Thyroid gland (tissue), 4 donors: Measurements from ENCODE around the gene SH2D1B. TPM values are rescaled to one million over a fixed set of nuclear protein-coding genes. Genes with fewer than 3 reads are reported as not detected.

Experiments
- DNase-seq, 2 donors: peaks; one replicate each; pipeline ENCODE4 v3.0.0-alpha.2; 2019
- H3K27ac ChIP-seq, 3 donors: fragments of 200-600 bp; sonication (generic); 1 replicate in 2 of 3; 2 replicates in 1 of 3; pipeline ENCODE4 v1.5.1; 2016 to 2019; ENCODE audit warnings: mild to moderate bottlenecking in 1 of 3, moderate library complexity in 1 of 3
- H3K27me3 ChIP-seq: fragments of 200-600 bp; sonication (generic); one replicate; pipeline ENCODE4 v1.5.1; 2019
- H3K36me3 ChIP-seq, 2 donors: fragments of 200-600 bp; sonication (generic); one replicate each; pipeline ENCODE4 v1.5.1; 2016 to 2019
- H3K4me1 ChIP-seq, 2 donors: fragments of 200-600 bp; sonication (generic); one replicate each; pipeline ENCODE4 v1.5.1; 2017 to 2019
- H3K4me3 ChIP-seq, 3 donors: fragments of 200-600 bp; sonication (generic); replicated peaks in 1 of 3; 1 replicate in 2 of 3; 2 replicates in 1 of 3; pipeline ENCODE4 v1.5.1; 2016; ENCODE audit warnings: mild to moderate bottlenecking in 1 of 3
- H3K9me3 ChIP-seq: fragments of 200-600 bp; sonication (generic); one replicate; pipeline ENCODE4 v1.5.1; 2017
- CTCF ChIP-seq, 6 experiments: fragments of 200-600 bp in 3 of 6; fragments of 450-650 bp in 3 of 6; sonication (generic) in 3 of 6; IDR thresholded peaks; one replicate each; pipeline ENCODE4 v1.5.1; 2016 to 2019; ENCODE audit warnings: antibody characterized with exemption in 6 of 6, mild to moderate bottlenecking in 2 of 6, inconsistent platforms in 1 of 6, moderate library complexity in 1 of 6
- POLR2A ChIP-seq, 2 donors: fragments of 450-650 bp; IDR thresholded peaks; one replicate each; pipeline ENCODE4 v1.6.1; 2017; ENCODE audit warnings: antibody characterized with exemption in 2 of 2, mild to moderate bottlenecking in 2 of 2, moderate library complexity in 1 of 2
- WGBS, 2 donors: methylation state at CpG; one replicate each; pipeline ENCODE4 v1.1.5; 2017; 5-methylcytosine and 5-hydroxymethylcytosine counted together
- intact Hi-C: fragments of 100-400 bp; cut with DNase I; formaldehyde crosslinking; loops from one replicate; pipeline ENCODE4 v1.15.1; 2023
- total RNA-seq, 4 donors: library from RNA; depleted of rRNA; stranded (reverse); fragments of >200 nt; gene quantifications; one replicate each; pipeline ENCODE4 v1.2.3, GENCODE V29; 2016

Gene SH2D1B
- total RNA-seq, 4 donors from 2014 or later: not detected

GRCh38 chr1:162387226-162388082 is 24.5 kb downstream of the SH2D1B start:
- no peaks in the 10 kb centered on the region for H3K27me3 ChIP-seq
- H3K4me1 ChIP-seq: no peaks in the 10 kb centered on the region
- WGBS, 2 donors: 58 to 62% methylated on average over 20 of the region's 20 CpGs
- no peaks in the 10 kb centered on the region for H3K9me3 ChIP-seq
- intact Hi-C loops: no loop called here
- no peak overlapping the region for H3K27ac ChIP-seq
- DNase-seq: no peak
- H3K36me3 ChIP-seq: no peaks in the 10 kb centered on the region
- no peak overlapping the region for H3K4me3 ChIP-seq
- TF ChIP-seq CTCF (IDR thresholded peaks at IDR 0.05) (no peak), POLR2A (IDR thresholded peaks at IDR 0.05) (no peak)

DNA sequence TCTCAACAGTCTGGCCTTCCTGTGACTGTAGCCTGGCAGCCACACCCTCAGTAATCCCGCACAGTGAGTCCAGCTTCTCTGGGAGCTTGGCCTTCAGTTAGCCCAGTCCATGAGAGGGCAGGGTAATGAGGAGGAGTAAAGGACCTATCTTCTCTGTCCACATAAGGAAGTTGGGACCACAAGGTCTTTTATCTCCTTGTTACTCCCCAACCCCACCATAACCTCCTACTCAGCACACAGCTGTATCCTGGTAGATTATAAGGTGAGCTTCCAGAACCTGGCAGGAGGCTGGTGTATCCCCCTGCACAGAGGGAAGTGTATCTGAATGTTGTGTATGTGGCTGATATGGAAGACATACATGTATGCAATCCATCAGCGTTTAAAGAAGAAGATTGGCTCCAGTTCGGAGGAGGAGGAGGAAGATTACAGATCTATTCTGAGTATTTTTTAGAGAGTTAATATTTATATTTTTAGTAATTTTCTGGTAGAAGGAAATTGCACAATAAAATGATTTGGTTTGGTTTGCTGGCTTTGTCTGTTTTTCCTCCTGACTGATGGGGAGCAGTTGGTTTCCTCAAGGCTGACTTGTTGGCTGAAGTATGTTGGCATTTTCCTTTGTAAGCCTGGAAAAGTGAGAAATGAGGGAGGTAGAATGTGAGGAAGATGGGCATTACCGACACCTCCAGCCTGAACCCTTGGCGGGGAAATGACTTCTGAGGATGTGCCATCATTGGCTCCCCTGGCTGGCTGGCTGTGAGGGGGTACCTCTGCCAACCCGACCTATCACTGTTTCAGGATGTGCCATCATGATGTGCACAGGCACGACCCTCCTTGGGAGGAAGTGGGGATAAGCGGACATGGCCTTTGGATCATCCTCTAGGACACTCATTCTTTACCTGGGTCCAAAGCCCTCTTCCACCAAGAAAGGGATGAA is 25.4 kb downstream of the SH2D1B start:
- intact Hi-C loops: no loop called here
- no peak for DNase-seq
- Histone ChIP-seq H3K9me3 (no peaks in the 10 kb centered on the region), H3K4me3 (no peak overlapping the region), H3K36me3 (no peaks in the 10 kb centered on the region), H3K4me1 (no peaks in the 10 kb centered on the region), H3K27me3 (no peaks in the 10 kb centered on the region), H3K27ac (no peak overlapping the region)
- 91 to 93% methylated on average over 8 of the region's 8 CpGs for WGBS, 2 donors
- no peak for TF ChIP-seq CTCF (IDR thresholded peaks at IDR 0.05)
- no peak for TF ChIP-seq POLR2A (IDR thresholded peaks at IDR 0.05)

- Histone ChIP-seq H3K27ac (no peak overlapping the region), H3K27me3 (no peaks in the 10 kb centered on the region), H3K4me3 (no peak overlapping the region), H3K9me3 (no peaks in the 10 kb centered on the region), H3K36me3 (no peaks in the 10 kb centered on the region), H3K4me1 (no peaks in the 10 kb centered on the region)
- 40 to 100% methylated on average over 1 to 3 of the region's 3 CpGs for WGBS, 2 donors
- no peak for DNase-seq
- intact Hi-C loops: no loop called here
- TF ChIP-seq CTCF (IDR thresholded peaks at IDR 0.05) (no peak), POLR2A (IDR thresholded peaks at IDR 0.05) (no peak)
Measured at GRCh38 chr1:162385702-162386101, 26.2 kb downstream of the SH2D1B start.

- Histone ChIP-seq H3K27ac (no peak overlapping the region), H3K36me3 (no peaks in the 10 kb centered on the region), H3K9me3 (no peaks in the 10 kb centered on the region), H3K27me3 (no peaks in the 10 kb centered on the region), H3K4me3 (no peak overlapping the region), H3K4me1 (no peaks in the 10 kb centered on the region)
- TF ChIP-seq POLR2A (IDR thresholded peaks at IDR 0.05) (no peak), CTCF (IDR thresholded peaks at IDR 0.05) (no peak)
- intact Hi-C loops: no loop called here
- 80 to 85% methylated on average over 3 of the region's 3 CpGs for WGBS, 2 donors
- DNase-seq: no peak
Measured at GRCh38 chr1:162385280-162385623, 26.7 kb downstream of the SH2D1B start.
